Naive thymus-derived CD8-positive, alpha-beta T cell (primary cell): ENCODE data around the gene DBN1. TPM values are rescaled to one million over a fixed set of nuclear protein-coding genes. Genes with fewer than 3 reads are reported as not detected.

Source experiments
- ATAC-seq, 2 donors: fragments of 150-1000 bp; cut with Tn5 transposase in 1 of 2; sonication (Bioruptor Pico), chemical (Tn5 transposase) in 1 of 2; 1 replicate in 1 of 2; 2 replicates in 1 of 2; pipeline ENCODE4 v1.10.0; 2021; ENCODE audit warnings: mild to moderate bottlenecking in 2 of 2, moderate library complexity in 2 of 2
- POLR2A ChIA-PET: fragments of 350-600 bp; sonication (Branson Sonifier 250); formaldehyde crosslinking; loops from one replicate; lab custom pipeline; 2021; ENCODE audit warnings: antibody characterized with exemption; lab: Charles Lee
- DNase-seq, 10 donors: peaks; one replicate each; pipeline versions ENCODE4 v3.0.0 to v3.0.0-alpha.2; 2020 to 2022
- H3K27ac Mint-ChIP-seq, 10 donors: one replicate each; pipeline ENCODE4 v1.8.0; 2020 to 2022; ENCODE audit warnings: mild to moderate bottlenecking in 10 of 10, mixed read lengths in 10 of 10, moderate library complexity in 4 of 10, inconsistent platforms in 1 of 10
- H3K27me3 Mint-ChIP-seq, 5 donors: one replicate each; pipeline ENCODE4 v1.8.0; 2021 to 2022; ENCODE audit warnings: mixed read lengths in 5 of 5
- H3K36me3 Mint-ChIP-seq, 3 donors: one replicate each; pipeline ENCODE4 v1.8.0; 2020 to 2022; ENCODE audit warnings: mixed read lengths in 3 of 3, mild to moderate bottlenecking in 2 of 3, inconsistent platforms in 1 of 3
- H3K4me1 Mint-ChIP-seq, 4 donors: one replicate each; pipeline ENCODE4 v1.8.0; 2021 to 2022; ENCODE audit warnings: mixed read lengths in 4 of 4
- H3K4me3 Mint-ChIP-seq, 10 donors: one replicate each; pipeline ENCODE4 v1.8.0; 2020 to 2022; ENCODE audit warnings: mild to moderate bottlenecking in 10 of 10, mixed read lengths in 10 of 10, moderate library complexity in 6 of 10, inconsistent platforms in 1 of 10
- H3K9me3 Mint-ChIP-seq, 9 donors: one replicate each; pipeline ENCODE4 v1.8.0; 2020 to 2022; ENCODE audit warnings: mixed read lengths in 9 of 9, mild to moderate bottlenecking in 3 of 9, inconsistent platforms in 1 of 9, moderate library complexity in 1 of 9
- polyA plus RNA-seq, 3 donors: library from polyadenylated mRNA; unstranded; fragments of 300-500 nt; fragmentation: Illumina TruSeq; gene quantifications; one replicate each; pipeline ENCODE4 v1.2.3, GENCODE V29; 2021
- total RNA-seq, 8 experiments: library from RNA in 2 of 8; stranded (reverse) in 2 of 8; gene quantifications; one replicate each; pipeline ENCODE4 v1.2.3 and lab custom pipeline; 2021 to 2026

The DBN1 gene
- total and polyA plus RNA-seq, 5 experiments from 2014 or later: 20.5 to 62.9 (median 25.3) TPM

DNA sequence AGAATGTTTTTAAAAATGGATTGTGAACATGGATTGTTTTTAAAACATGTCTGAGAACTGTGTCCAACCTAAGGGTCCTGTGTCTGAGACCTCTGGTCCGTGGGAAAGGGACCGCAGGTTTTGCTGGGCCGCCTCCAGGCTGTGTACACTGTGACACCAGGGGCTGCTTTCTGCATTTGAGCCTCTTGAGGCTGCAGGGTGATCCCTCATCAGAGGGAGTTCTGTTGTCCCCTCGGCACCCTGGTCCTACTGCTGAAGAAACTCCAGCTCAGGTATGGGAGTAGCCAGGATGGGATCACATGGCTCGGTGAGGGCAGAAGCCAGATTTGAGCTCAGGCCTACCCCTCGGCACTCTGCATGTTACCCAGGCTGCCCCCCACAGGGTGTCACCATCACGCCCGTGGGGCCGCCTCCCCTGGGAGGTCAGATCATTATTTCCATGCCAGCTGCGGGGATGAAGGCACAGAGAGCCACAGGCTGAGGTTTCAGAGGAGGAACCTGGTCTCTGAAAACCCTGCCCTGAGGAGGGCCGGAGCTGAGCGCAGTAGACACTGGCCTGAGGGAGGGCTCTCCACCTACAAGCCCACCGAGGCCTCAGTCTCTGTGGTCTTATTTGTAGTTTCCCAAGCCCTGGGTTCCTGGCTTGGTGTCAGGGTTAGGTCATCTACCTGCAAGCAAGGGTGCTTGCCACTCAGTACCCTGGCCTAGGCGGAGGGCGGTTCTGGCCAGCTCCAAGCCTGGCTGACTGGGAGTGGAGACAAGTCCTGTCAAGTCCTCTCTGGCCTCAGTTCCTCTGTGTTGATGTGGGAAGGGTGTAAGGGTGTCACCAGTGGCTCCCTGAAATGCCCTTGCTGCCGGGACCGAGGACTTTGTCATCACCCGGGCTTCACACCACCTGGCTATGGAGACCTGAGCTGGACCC lies 24.0 kb downstream of the DBN1 start:
- POLR2A ChIA-PET: interaction anchor here (0.9 to 25.4 kb wide), 4 partner anchors 12 to 76 kb away, joined by 3 to 1530 read pairs (median 37); partner anchors contain the start of genes F12 and GRK6
- no peaks in the 10 kb centered on the region for H3K27me3 Mint-ChIP-seq
- H3K36me3 Mint-ChIP-seq: no peaks in the 10 kb centered on the region
- peak overlapping the region in 4 of 10 donors; percentile 14 to 82 (median 20) for H3K27ac Mint-ChIP-seq
- DNase-seq: no peak
- peaks cover 32 to 65% (median 55%) of the 10 kb centered on the region in 4 donors for H3K4me1 Mint-ChIP-seq
- no peaks in the 10 kb centered on the region for H3K9me3 Mint-ChIP-seq
- ATAC-seq: no peak
- peak overlapping the region in 3 of 10 donors; percentile 7 to 37 (median 24) for H3K4me3 Mint-ChIP-seq

DNA sequence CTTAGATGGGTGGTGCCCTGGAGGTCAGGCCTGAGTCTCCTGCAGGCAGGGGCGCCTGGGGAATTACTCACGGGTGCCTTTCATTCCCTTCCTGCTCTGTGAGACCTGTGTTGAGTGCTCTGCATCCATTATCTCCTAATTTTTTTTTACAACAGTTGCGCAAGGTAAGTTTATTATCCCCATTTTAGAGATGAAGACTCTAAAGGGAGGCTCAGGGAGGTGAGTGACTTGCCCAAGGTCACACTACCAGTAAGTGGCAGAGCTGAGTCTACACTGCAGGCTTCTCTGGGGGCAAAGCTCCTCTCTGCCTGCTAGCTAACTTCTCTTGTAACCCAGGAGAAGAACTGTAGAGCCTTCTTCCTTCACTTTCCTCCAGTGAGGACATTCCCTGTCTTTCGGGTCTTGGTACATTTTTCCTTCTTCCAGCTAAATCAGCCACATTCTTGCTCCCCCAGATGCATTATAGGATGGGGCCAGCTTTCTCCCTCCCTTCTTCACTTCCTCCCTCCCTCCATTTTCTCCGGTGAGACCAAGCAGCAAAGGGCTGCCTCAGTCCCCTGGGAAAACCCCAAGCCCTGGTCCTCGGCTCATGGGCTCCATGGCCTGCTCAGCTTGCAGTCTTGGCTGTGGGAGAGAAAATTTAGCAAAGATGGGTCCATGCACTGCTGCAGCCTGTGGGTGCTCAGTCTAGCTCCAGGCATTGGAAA lies 25.0 kb downstream of the DBN1 start:
- Mint-ChIP-seq H3K9me3 (no peaks in the 10 kb centered on the region), H3K4me1 (peaks cover 30 to 65% (median 55%) of the 10 kb centered on the region in 4 donors), H3K36me3 (no peaks in the 10 kb centered on the region), H3K4me3 (peak overlapping the region; percentile 37 to 83 (median 77)), H3K27me3 (no peaks in the 10 kb centered on the region), H3K27ac (peak overlapping the region; percentile 70 to 93 (median 83))
- DNase-seq: no peak
- POLR2A ChIA-PET: interaction anchor here (0.6 to 25.4 kb wide), 10 partner anchors 6 to 913 kb away, joined by 3 to 1530 read pairs (median 4); partner anchors contain the start of genes DDX41, F12 and GRK6
- no peak for ATAC-seq

DNA sequence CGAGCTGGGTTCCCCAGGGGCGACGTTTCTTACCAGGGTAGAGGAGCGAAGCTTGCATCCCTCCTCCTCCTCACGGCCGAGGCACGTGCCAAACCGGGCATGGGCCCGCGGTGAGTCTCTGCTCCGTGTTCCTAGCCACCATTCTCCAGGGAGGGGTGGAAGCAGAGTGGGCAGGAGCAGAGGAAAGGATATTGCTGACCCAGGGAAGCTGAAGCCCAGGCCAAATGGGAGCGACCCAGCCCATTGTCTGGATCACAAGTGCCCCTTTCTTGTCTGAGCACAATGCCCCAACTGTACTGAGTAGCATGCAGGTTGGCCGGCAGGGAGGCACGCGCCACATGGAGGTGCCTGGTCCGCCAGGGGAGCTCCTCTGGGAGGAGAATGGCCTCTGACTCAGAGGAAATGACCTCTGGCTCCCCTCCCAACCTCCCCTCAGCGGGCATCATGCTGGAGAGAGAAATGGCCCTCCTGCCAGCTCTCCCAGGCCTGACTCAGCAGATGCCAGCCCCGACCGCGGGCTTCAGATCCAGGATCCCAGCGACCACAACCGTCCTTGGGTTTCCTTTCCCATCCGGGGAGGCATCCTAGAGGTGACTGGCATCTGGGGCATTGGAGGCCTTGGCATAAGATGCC lies 25.7 kb downstream of the DBN1 start:
- POLR2A ChIA-PET: interaction anchor here (0.6 to 25.4 kb wide), 11 partner anchors 7 to 120 kb away, joined by 3 to 1530 read pairs (median 4); partner anchors contain the start of genes DDX41, F12 and GRK6
- peak in 1 of 10 donors; percentile 29 for DNase-seq
- Mint-ChIP-seq H3K27me3 (no peaks in the 10 kb centered on the region), H3K27ac (peak overlapping the region; percentile 66 to 93 (median 83)), H3K36me3 (peaks cover 0 to 1% (median 0%) of the 10 kb centered on the region in 3 donors), H3K4me3 (peak overlapping the region; percentile 37 to 83 (median 70)), H3K9me3 (no peaks in the 10 kb centered on the region), H3K4me1 (peaks cover 27 to 58% (median 51%) of the 10 kb centered on the region in 4 donors)
- ATAC-seq: peak; percentile 2 to 9

DNA sequence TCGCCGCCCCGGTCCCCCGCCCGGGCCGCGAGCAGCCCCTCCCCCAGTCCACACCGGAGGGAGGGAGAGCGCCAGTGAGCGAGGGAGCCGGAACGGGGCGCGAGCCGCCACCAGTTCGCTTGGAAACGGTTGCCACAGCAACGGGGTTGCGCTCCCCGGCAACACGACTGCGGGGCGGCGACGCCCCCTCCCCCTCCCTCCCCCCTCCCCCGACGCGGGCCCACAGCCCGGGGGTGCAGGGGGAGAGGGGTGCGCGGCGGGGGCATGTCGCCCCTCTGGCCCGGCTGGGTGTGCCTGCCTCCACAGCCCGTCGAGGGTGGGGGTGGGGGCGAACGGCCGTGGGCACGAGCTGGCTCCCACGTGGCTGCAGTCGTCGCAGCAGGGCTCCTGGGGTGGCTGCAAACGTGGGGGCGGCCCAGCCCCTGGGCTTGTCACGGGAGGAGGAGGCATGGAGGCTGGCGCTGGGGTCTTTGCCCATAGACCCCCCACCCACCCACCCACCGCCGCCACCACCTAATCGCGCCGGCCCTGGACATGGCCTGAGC lies 26.3 kb downstream of the DBN1 start:
- peak overlapping the region in 7 of 10 donors; percentile 41 to 82 (median 62) for H3K4me3 Mint-ChIP-seq
- peaks cover 28 to 62% (median 50%) of the 10 kb centered on the region in 4 donors for H3K4me1 Mint-ChIP-seq
- H3K27me3 Mint-ChIP-seq: no peaks in the 10 kb centered on the region
- H3K36me3 Mint-ChIP-seq: peaks cover 0 to 7% (median 0%) of the 10 kb centered on the region in 3 donors
- DNase-seq (peak; percentile 60 to 92 (median 80)), ATAC-seq (peak; percentile 43 to 55)
- H3K9me3 Mint-ChIP-seq: no peaks in the 10 kb centered on the region
- POLR2A ChIA-PET: interaction anchor here (0.6 to 25.4 kb wide), 12 partner anchors 7 to 119 kb away, joined by 3 to 1530 read pairs (median 4); partner anchors contain the start of genes DDX41, F12 and GRK6
- peak overlapping the region in 2 of 10 donors; percentile 85 to 86 for H3K27ac Mint-ChIP-seq

DNA sequence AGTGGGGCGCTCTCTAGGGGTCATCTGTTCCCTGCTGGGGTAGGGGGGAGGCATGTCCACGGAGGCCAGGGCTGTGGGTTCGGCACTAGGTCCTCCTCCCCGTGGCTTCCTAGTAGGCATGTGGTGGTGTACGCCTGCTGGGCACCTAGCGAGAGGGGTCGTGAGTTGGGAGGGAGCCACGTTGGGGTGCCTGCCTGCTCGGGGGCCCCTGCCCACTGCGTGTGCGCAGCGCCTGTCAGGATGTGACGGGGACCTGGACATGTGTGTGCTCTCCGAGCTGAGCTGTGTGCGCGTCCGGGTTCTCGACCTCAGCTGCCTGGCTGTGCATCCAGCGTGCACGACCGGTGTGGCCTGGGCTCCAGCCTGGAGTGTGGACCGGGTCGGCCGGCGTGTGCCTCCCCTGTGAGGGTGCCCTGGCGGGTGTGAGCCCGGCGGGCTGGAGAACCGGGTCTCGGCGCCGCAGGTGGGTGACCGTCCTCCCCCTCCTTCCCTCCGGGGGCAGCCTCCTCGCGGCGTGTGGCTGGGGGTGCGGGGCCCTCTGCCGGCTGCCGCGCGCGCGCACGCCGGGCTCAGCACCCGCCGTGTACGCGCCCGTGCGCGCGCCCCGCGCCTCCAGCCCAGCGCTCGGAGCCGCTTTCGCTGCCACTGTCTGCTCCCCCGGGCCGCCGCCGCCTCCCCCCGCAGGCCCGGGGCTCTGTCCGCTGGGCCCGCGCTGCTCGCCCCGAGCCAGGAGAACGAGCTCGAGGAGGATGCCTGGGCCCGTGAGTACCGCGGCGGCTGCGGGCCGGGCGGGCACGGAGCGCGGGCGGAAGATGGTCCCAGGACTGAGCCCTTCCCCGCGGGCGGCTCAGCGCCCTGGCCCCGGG lies 27.0 kb downstream of the DBN1 start, which contains the start of gene PRR7:
Gene PRR7, plus strand, starts transcription at position 615 of the 866 bp plus-strand sequence. CDS start 8,254 bp downstream, outside the sequence.
- no peaks in the 10 kb centered on the region for H3K27me3 Mint-ChIP-seq
- H3K9me3 Mint-ChIP-seq: no peaks in the 10 kb centered on the region
- H3K27ac Mint-ChIP-seq: peak within 1 kb of the TSS; percentile 91 to 98 (median 96)
- H3K4me1 Mint-ChIP-seq: peaks cover 28 to 60% (median 48%) of the 10 kb centered on the region in 4 donors
- POLR2A ChIA-PET: interaction anchor here (0.6 to 25.4 kb wide), 13 partner anchors 8 to 758 kb away, joined by 3 to 1530 read pairs (median 3); partner anchors contain the start of genes F12, GRK6 and HNRNPAB
- peaks cover 0 to 14% (median 0%) of the 10 kb centered on the region in 3 donors for H3K36me3 Mint-ChIP-seq
- DNase-seq (peak; percentile 60 to 86 (median 78)), ATAC-seq (peak; percentile 49 to 53)
- H3K4me3 Mint-ChIP-seq: peak within 1 kb of the TSS; percentile 76 to 89 (median 82)

DNA sequence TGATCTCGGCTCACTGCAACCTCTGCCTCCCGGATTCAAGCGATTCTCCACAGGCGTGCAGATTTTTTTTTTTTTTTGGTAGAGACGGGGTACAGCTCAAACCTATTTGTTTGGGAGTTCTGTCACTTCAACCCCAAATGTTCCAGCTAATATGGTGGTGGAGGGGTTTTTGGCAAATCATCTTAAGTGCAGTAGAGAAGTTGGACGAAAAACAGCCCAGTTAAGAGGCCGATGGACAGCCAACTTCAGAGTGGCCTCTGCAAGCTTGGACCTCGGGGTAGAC lies 27.6 kb downstream of the DBN1 start:
- DNase-seq: peak in 1 of 10 donors; percentile 20
- peaks cover 0 to 17% (median 0%) of the 10 kb centered on the region in 3 donors for H3K36me3 Mint-ChIP-seq
- peaks cover 30 to 61% (median 48%) of the 10 kb centered on the region in 4 donors for H3K4me1 Mint-ChIP-seq
- no peak for ATAC-seq
- peak overlapping the region; percentile 76 to 89 (median 82) for H3K4me3 Mint-ChIP-seq
- no peaks in the 10 kb centered on the region for H3K9me3 Mint-ChIP-seq
- no peaks in the 10 kb centered on the region for H3K27me3 Mint-ChIP-seq
- POLR2A ChIA-PET: interaction anchor here (0.6 to 25.4 kb wide), 10 partner anchors 9 to 758 kb away, joined by 3 to 1530 read pairs (median 4); partner anchors contain the start of genes F12, GRK6 and HNRNPAB
- peak overlapping the region; percentile 91 to 98 (median 96) for H3K27ac Mint-ChIP-seq

DNA sequence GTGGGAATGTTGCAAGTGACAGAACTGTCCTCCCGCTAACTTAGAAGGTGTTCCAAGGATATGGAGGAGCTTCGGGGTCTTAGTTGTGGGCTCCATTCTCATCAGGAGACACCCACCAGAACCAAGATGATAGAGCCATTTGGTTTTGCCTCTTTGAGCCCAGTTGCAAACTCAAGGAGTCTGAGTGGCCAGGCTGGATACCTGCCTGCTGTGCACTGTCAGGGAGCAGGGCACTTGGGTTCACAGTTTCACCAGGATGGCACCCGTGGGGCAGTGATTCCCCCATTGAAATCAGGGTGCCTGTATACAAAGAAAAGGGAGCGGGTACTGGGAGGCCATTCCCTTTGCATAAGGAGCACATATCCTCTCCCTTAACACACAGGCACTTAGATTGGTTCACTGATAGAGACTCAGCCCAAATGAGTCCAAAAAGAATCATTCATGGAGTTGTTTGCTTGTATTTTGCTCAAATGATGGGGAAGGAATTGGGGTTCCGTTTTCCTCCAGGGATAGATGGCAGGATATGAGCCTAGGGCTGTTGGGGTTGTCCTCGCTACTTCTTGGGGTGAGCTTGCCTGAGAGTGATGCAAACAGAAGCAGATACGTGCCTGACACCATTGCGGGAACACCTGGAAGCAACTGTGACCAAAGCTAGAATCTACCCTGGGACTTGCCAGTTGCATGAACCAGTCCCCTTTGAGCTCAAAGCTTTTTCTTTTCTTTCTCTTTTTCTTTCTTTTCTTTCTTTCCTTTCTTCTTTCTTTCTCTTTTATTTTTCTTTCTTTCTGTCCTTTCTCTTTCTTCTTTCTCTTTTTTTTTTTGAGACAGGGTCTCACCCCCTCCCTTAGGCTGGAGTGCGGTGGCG lies 28.1 kb downstream of the DBN1 start:
- peak in 4 of 10 donors; percentile 46 to 60 (median 48) for DNase-seq
- POLR2A ChIA-PET: interaction anchor here (1.2 to 25.4 kb wide), 10 partner anchors 8 to 75 kb away, joined by 3 to 1530 read pairs (median 6); partner anchors contain the start of genes F12 and GRK6
- ATAC-seq: peak in 1 of 2 donors; percentile 21
- Mint-ChIP-seq H3K27ac (peak overlapping the region; percentile 91 to 98 (median 96)), H3K9me3 (no peaks in the 10 kb centered on the region), H3K27me3 (no peaks in the 10 kb centered on the region), H3K36me3 (peaks cover 0 to 19% (median 1%) of the 10 kb centered on the region in 3 donors), H3K4me3 (peak overlapping the region; percentile 76 to 89 (median 82)), H3K4me1 (peaks cover 31 to 58% (median 51%) of the 10 kb centered on the region in 4 donors)

DNA sequence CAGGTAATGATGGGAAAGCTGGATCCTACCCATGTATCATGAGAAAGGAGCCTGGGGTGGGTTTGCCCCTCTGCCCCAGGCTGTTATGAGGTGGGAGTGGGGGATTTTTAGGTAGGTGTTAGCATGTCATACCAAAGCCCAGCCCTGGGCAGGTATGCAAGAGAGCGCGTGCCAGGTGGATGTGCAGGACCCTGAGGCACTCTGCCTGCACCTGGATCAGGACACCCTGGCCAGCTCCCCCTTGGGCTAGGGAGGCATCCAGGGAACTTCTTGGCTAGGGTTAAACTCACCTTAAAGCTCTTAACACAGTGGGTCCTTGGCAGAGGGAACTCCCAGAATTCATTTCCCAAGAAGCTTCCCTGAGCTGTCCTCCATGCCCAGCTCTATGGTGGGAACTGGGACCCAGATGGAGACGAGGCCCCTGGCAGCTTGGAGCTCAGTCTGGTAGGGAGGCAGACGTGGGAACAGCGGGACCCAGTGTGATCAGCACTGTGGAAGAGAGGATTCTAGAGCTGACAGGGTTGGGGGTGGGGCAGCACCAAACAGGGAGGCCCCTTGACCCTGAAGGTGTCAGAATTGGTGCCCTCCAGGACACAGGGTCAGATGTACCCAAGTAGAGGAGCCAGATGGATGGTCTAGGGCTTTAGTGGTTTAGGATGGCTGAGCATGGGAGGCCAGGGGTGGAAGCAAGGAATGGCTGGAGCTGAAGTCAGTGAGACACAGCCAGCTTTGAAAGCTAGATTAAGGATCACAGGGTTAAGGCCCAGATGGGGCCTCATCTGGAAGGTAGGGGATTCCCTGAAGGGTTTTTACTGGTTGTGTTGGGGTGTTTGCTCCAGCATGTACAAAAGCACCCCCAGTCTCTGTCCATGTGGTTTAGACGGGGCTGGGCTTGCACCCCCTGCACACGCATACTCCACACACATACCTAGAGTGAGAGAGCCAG lies 29.1 kb downstream of the DBN1 start:
- Mint-ChIP-seq H3K4me1 (peaks cover 39 to 67% (median 59%) of the 10 kb centered on the region in 4 donors), H3K4me3 (peak overlapping the region; percentile 8 to 89 (median 80)), H3K9me3 (no peaks in the 10 kb centered on the region), H3K36me3 (peaks cover 0 to 28% (median 1%) of the 10 kb centered on the region in 3 donors), H3K27ac (peak overlapping the region; percentile 91 to 98 (median 96)), H3K27me3 (no peaks in the 10 kb centered on the region)
- ATAC-seq (peak; percentile 8 to 26), DNase-seq (peak in 3 of 10 donors; percentile 33 to 50 (median 42))
- POLR2A ChIA-PET: interaction anchor here (0.7 to 25.4 kb wide), 8 partner anchors 8 to 93 kb away, joined by 3 to 1530 read pairs (median 5); partner anchors contain the start of genes F12, GRK6, LMAN2 and PDLIM7
